HG03175 (cell line): ENCODE measurements around the gene KIF17.

Source experiments
- ATAC-seq: cut with Tn5 transposase; IDR thresholded peaks from one replicate; pipeline ENCODE4 v1.9.1; 2021; ENCODE audit warnings: mild to moderate bottlenecking, moderate library complexity; ENCODE audit not compliant: unreplicated experiment

The KIF17 gene

GRCh38 chr1:20632386-20632785 lies 85.4 kb downstream of the KIF17 start:
- no peak for ATAC-seq

DNA sequence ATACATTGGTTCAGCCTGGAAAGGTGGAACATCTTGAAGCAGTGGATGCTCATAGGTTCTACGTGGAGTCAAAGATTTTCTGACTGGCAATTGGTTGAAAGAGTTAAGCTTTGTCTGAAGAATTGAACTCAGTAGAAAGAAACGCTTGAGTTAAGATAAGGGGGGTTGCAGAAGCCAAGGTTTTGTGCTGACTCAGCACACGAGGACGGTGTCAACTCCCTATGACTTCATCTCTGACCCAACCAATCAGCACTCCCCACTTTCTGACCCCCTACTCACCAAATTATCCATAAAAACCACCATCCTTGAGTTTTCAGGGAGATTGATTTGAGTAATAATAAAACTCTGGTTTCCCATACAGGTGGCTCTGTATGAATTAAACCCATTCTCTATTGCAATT lies 87.1 kb downstream of the KIF17 start:
- no peak for ATAC-seq

- no peak for ATAC-seq
Measured at GRCh38 chr1:20626524-20626923, 91.3 kb downstream of the KIF17 start.

GRCh38 chr1:20626098-20626427 lies 91.7 kb downstream of the KIF17 start:
- ATAC-seq = no peak

GRCh38 chr1:20625176-20626097 lies 92.4 kb downstream of the KIF17 start:
- no peak for ATAC-seq

GRCh38 chr1:20624709-20625108 lies 93.1 kb downstream of the KIF17 start:
- no peak for ATAC-seq

- ATAC-seq = no peak
Measured at GRCh38 chr1:20621012-20621411, 96.8 kb downstream of the KIF17 start.

DNA sequence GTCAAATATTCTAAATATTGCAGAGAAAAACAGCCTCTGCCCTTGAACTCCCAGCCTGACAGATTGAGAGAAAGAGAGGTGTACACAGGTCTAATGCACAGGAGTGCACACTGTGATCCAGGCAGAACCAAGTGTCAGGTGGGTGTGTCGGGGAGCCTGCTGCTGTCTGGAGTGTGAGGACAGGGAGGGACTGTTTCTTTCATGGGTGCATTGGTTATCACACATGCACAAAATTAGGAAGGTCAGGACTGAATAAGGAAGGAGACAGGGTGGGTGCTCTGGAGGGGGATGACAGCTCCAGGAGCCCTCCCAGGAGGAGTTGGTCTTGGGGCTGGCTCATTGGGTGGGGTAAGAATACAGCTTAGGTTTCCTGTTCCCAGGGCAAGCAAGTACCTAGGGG lies 97.8 kb downstream of the KIF17 start:
- ATAC-seq = no peak

DNA sequence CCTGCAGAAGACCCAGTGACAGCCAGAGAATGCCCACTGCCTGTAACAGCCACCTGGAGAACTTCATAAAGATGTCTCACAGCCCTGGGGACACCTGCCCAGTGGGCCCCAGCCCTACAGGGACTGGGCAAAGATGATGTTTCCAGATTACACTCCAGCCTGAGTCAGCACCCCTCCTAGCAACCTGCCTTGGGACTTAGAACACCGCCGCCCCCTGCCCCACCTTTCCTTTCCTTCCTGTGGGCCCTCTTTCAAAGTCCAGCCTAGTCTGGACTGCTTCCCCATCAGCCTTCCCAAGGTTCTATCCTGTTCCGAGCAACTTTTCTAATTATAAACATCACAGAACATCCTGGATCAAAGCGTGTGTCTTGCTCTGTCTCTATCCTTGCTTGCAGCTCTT lies 99.3 kb downstream of the KIF17 start:
- no peak for ATAC-seq

DNA sequence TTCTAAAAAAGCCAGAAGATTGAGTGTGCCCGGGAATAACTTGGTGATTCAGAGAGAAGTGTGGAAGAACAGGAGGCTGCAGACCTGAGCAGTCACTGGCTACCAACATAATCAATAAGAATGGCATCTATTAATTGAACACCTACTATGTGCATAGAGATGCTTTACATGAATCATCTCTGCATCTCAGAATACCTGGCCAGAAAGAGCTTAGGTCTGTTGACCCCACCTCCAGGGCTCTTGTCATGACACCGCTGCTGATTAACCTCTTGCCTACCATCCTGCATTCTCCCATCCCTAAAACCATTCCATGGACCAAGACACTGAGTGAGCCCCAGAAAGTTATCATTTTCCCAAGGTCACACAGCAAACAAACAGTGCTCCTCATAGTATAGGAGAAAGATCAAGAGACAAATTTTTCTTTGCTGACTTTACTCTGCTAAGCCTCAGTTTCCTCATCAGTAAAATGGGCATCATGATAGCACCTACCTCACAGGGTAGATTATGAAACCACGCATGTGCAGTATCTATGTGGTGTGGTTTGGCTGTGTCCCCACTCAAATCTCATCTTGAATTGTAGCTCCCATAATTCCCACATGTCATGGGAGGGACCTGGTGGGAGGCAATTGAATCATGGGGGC lies 100.8 kb downstream of the KIF17 start:
- ATAC-seq = no peak

- no peak for ATAC-seq
Measured at GRCh38 chr1:20615946-20616846, 101.6 kb downstream of the KIF17 start.

- no peak for ATAC-seq
Measured at GRCh38 chr1:20614131-20614579, 103.7 kb downstream of the KIF17 start.
